CD4-positive, alpha-beta memory T cell (primary cell): ENCODE measurements around the gene PEPD. TPM values are rescaled to one million over a fixed set of nuclear protein-coding genes. Genes with fewer than 3 reads are reported as not detected.
A peak's percentile ranks its signal among the peaks of the same experiment; 100 is the strongest.

Source experiments
- CTCF ChIA-PET: fragments of 350-600 bp; sonication (Branson Sonifier 250); formaldehyde crosslinking; loops from one replicate; lab custom pipeline; 2021; ENCODE audit warnings: inconsistent platforms; ENCODE audit not compliant: partially characterized antibody; lab: Charles Lee
- POLR2A ChIA-PET: fragments of 350-600 bp; sonication (Branson Sonifier 250); formaldehyde crosslinking; loops from one replicate; lab custom pipeline; 2021; ENCODE audit not compliant: partially characterized antibody; lab: Charles Lee
- DNase-seq, 5 donors: peaks; one replicate each; pipeline versions ENCODE4 v3.0.0 to v3.0.0-alpha.2; 2020 to 2022; ENCODE audit warnings: mixed read lengths in 1 of 5
- H3K27ac ChIP-seq: one replicate; pipeline ENCODE4 v1.7.0; 2013; ENCODE audit warnings: low read depth, low read length
- H3K27me3 ChIP-seq: 2 replicates; pipeline ENCODE4 v1.7.0; 2013; ENCODE audit warnings: mild to moderate bottlenecking, low read length, moderate library complexity; ENCODE audit not compliant: insufficient read depth
- H3K36me3 ChIP-seq: 2 replicates; pipeline ENCODE4 v1.7.0; 2013; ENCODE audit warnings: mild to moderate bottlenecking, low read length, moderate library complexity; ENCODE audit not compliant: insufficient read depth
- H3K4me1 ChIP-seq: 2 replicates; pipeline ENCODE4 v1.7.0; 2013; ENCODE audit warnings: mild to moderate bottlenecking, low read length, moderate library complexity; ENCODE audit not compliant: insufficient read depth
- H3K4me3 ChIP-seq, 2 donors: one replicate each; pipeline ENCODE4 v1.7.0; 2013; ENCODE audit warnings: low read length in 2 of 2, mild to moderate bottlenecking in 1 of 2
- H3K9me3 ChIP-seq, 2 donors: one replicate each; pipeline ENCODE4 v1.7.0; 2013; ENCODE audit warnings: low read length in 2 of 2, control low read depth in 1 of 2; ENCODE audit not compliant: control insufficient read depth in 1 of 2
- H3K27ac Mint-ChIP-seq, 7 donors: one replicate each; pipeline ENCODE4 v1.8.0; 2020 to 2021; ENCODE audit warnings: mixed read lengths in 7 of 7, mild to moderate bottlenecking in 6 of 7, inconsistent platforms in 3 of 7, moderate library complexity in 3 of 7
- H3K27me3 Mint-ChIP-seq, 2 donors: one replicate each; pipeline ENCODE4 v1.8.0; 2020 to 2021; ENCODE audit warnings: mixed read lengths in 2 of 2
- H3K36me3 Mint-ChIP-seq, 2 donors: one replicate each; pipeline ENCODE4 v1.8.0; 2020 to 2021; ENCODE audit warnings: mixed read lengths in 2 of 2, inconsistent platforms in 1 of 2, mild to moderate bottlenecking in 1 of 2
- H3K4me1 Mint-ChIP-seq, 4 donors: one replicate each; pipeline ENCODE4 v1.8.0; 2020 to 2021; ENCODE audit warnings: mixed read lengths in 4 of 4, mild to moderate bottlenecking in 1 of 4
- H3K4me3 Mint-ChIP-seq, 8 donors: one replicate each; pipeline ENCODE4 v1.8.0; 2020 to 2021; ENCODE audit warnings: mixed read lengths in 8 of 8, mild to moderate bottlenecking in 7 of 8, moderate library complexity in 6 of 8, inconsistent platforms in 3 of 8
- H3K9me3 Mint-ChIP-seq, 8 donors: one replicate each; pipeline ENCODE4 v1.8.0; 2020 to 2021; ENCODE audit warnings: mixed read lengths in 8 of 8, mild to moderate bottlenecking in 5 of 8, inconsistent platforms in 3 of 8, moderate library complexity in 1 of 8
- intact Hi-C: fragments of 100-400 bp; cut with micrococcal nuclease; formaldehyde crosslinking; loops from one replicate; pipeline ENCODE4 v1.15.1; 2023
- polyA plus RNA-seq, 2 donors: library from polyadenylated mRNA; unstranded; fragments of 300-500 nt; fragmentation: Illumina TruSeq; gene quantifications; one replicate each; pipeline ENCODE4 v1.2.3, GENCODE V29; 2021
- total RNA-seq, 2 experiments: library from RNA; stranded (reverse); gene quantifications; one replicate each; pipeline ENCODE4 v1.2.3, GENCODE V29; 2021

PEPD gene
- total and polyA plus RNA-seq, 4 experiments from 2014 or later = 27.6 to 213 (median 77.8) TPM

GRCh38 chr19:33507021-33507956 lies 14.3 kb downstream of the PEPD start:
- intact Hi-C loops = no loop called here
- Histone ChIP-seq H3K27me3 (no peaks in the 10 kb centered on the region), H3K4me1 (no peaks in the 10 kb centered on the region), H3K9me3 (no peaks in the 10 kb centered on the region), H3K36me3 (no peaks in the 10 kb centered on the region), H3K27ac (no peak overlapping the region), H3K4me3 (no peak overlapping the region)
- H3K27ac Mint-ChIP-seq = no peak overlapping the region
- H3K9me3 Mint-ChIP-seq = peaks cover 0 to 1% (median 0%) of the 10 kb centered on the region in 8 donors
- H3K4me1 Mint-ChIP-seq = peaks cover 2 to 14% (median 7%) of the 10 kb centered on the region in 4 donors
- H3K36me3 Mint-ChIP-seq = peaks cover 13 to 20% of the 10 kb centered on the region in 2 donors
- H3K27me3 Mint-ChIP-seq = no peaks in the 10 kb centered on the region
- no peak overlapping the region for H3K4me3 Mint-ChIP-seq
- ChIA-PET CTCF (interaction anchor here (1.3 kb wide), 1 partner anchor 91 kb away, joined by 3 read pairs; no protein-coding TSS in a partner anchor), POLR2A (no interaction called here)
- DNase-seq = no peak

- H3K9me3 Mint-ChIP-seq = peaks cover 0 to 1% (median 0%) of the 10 kb centered on the region in 8 donors
- Histone ChIP-seq H3K4me3 (no peak overlapping the region), H3K36me3 (no peaks in the 10 kb centered on the region), H3K27me3 (no peaks in the 10 kb centered on the region), H3K27ac (no peak overlapping the region), H3K9me3 (no peaks in the 10 kb centered on the region), H3K4me1 (no peaks in the 10 kb centered on the region)
- H3K4me3 Mint-ChIP-seq = no peak overlapping the region
- intact Hi-C loops = no loop called here
- H3K27me3 Mint-ChIP-seq = no peaks in the 10 kb centered on the region
- CTCF ChIA-PET = no interaction called here
- POLR2A ChIA-PET = no interaction called here
- H3K27ac Mint-ChIP-seq = peak overlapping the region in 2 of 7 donors; percentile 83 to 86
- peaks cover 2 to 14% (median 6%) of the 10 kb centered on the region in 4 donors for H3K4me1 Mint-ChIP-seq
- DNase-seq = no peak
- peaks cover 13 to 19% of the 10 kb centered on the region in 2 donors for H3K36me3 Mint-ChIP-seq
Observed at GRCh38 chr19:33506498-33506897, 15.1 kb downstream of the PEPD start.

GRCh38 chr19:33505823-33506222 lies 15.8 kb downstream of the PEPD start:
- Mint-ChIP-seq H3K4me1 (peaks cover 0 to 14% (median 6%) of the 10 kb centered on the region in 4 donors), H3K9me3 (peaks cover 0 to 1% (median 0%) of the 10 kb centered on the region in 8 donors), H3K4me3 (no peak overlapping the region), H3K36me3 (peaks cover 12 to 13% of the 10 kb centered on the region in 2 donors), H3K27ac (peak overlapping the region in 3 of 7 donors; percentile 54 to 75 (median 60)), H3K27me3 (no peaks in the 10 kb centered on the region)
- H3K4me1 ChIP-seq = no peaks in the 10 kb centered on the region
- no peaks in the 10 kb centered on the region for H3K36me3 ChIP-seq
- ChIA-PET CTCF (no interaction called here), POLR2A (no interaction called here)
- H3K9me3 ChIP-seq = no peaks in the 10 kb centered on the region
- intact Hi-C loops = no loop called here
- DNase-seq = no peak
- no peak overlapping the region for H3K4me3 ChIP-seq
- H3K27me3 ChIP-seq = no peaks in the 10 kb centered on the region
- H3K27ac ChIP-seq = no peak overlapping the region

GRCh38 chr19:33505148-33505547 lies 16.4 kb downstream of the PEPD start:
- Histone ChIP-seq H3K27ac (no peak overlapping the region), H3K4me1 (no peaks in the 10 kb centered on the region), H3K36me3 (no peaks in the 10 kb centered on the region), H3K4me3 (no peak overlapping the region), H3K27me3 (no peaks in the 10 kb centered on the region), H3K9me3 (no peaks in the 10 kb centered on the region)
- no peak for DNase-seq
- H3K4me1 Mint-ChIP-seq = peaks cover 0 to 14% (median 6%) of the 10 kb centered on the region in 4 donors
- H3K27me3 Mint-ChIP-seq = no peaks in the 10 kb centered on the region
- H3K36me3 Mint-ChIP-seq = peaks cover 13% of the 10 kb centered on the region in 2 donors
- H3K27ac Mint-ChIP-seq = no peak overlapping the region
- no peak overlapping the region for H3K4me3 Mint-ChIP-seq
- intact Hi-C loops = no loop called here
- POLR2A ChIA-PET = no interaction called here
- peaks cover 0 to 1% (median 0%) of the 10 kb centered on the region in 8 donors for H3K9me3 Mint-ChIP-seq
- CTCF ChIA-PET = no interaction called here

GRCh38 chr19:33504058-33504444 lies 17.5 kb downstream of the PEPD start:
- ChIA-PET POLR2A (no interaction called here), CTCF (no interaction called here)
- H3K36me3 Mint-ChIP-seq = peaks cover 13 to 17% of the 10 kb centered on the region in 2 donors
- peaks cover 4% of the 10 kb centered on the region for H3K36me3 ChIP-seq
- peak overlapping the region in 1 of 7 donors; percentile 3 for H3K27ac Mint-ChIP-seq
- H3K4me1 ChIP-seq = no peaks in the 10 kb centered on the region
- H3K4me3 Mint-ChIP-seq = no peak overlapping the region
- no peaks in the 10 kb centered on the region for H3K9me3 ChIP-seq
- DNase-seq = no peak
- no peaks in the 10 kb centered on the region for H3K9me3 Mint-ChIP-seq
- no peak overlapping the region for H3K4me3 ChIP-seq
- no peaks in the 10 kb centered on the region for H3K27me3 ChIP-seq
- H3K27ac ChIP-seq = no peak overlapping the region
- H3K4me1 Mint-ChIP-seq = peaks cover 0 to 14% (median 6%) of the 10 kb centered on the region in 4 donors
- intact Hi-C loops = no loop called here
- H3K27me3 Mint-ChIP-seq = no peaks in the 10 kb centered on the region

GRCh38 chr19:33503433-33504057 lies 18.0 kb downstream of the PEPD start:
- no peaks in the 10 kb centered on the region for H3K4me1 ChIP-seq
- CTCF ChIA-PET = no interaction called here

GRCh38 chr19:33503030-33503429 lies 18.6 kb downstream of the PEPD start:
- no peak overlapping the region for H3K4me3 Mint-ChIP-seq
- DNase-seq = no peak
- H3K27ac ChIP-seq = no peak overlapping the region
- peaks cover 0 to 14% (median 6%) of the 10 kb centered on the region in 4 donors for H3K4me1 Mint-ChIP-seq
- CTCF ChIA-PET = no interaction called here
- no peaks in the 10 kb centered on the region for H3K27me3 ChIP-seq
- no peaks in the 10 kb centered on the region for H3K27me3 Mint-ChIP-seq
- H3K36me3 Mint-ChIP-seq = peaks cover 17 to 19% of the 10 kb centered on the region in 2 donors
- peaks cover 6% of the 10 kb centered on the region for H3K36me3 ChIP-seq
- no peaks in the 10 kb centered on the region for H3K9me3 Mint-ChIP-seq
- POLR2A ChIA-PET = no interaction called here
- peak overlapping the region in 1 of 7 donors; percentile 52 for H3K27ac Mint-ChIP-seq
- H3K9me3 ChIP-seq = no peaks in the 10 kb centered on the region
- no peaks in the 10 kb centered on the region for H3K4me1 ChIP-seq
- intact Hi-C loops = no loop called here
- no peak overlapping the region for H3K4me3 ChIP-seq

More at GRCh38 chr19:33503433-33504057, 18.0 kb downstream of the PEPD start:
- Mint-ChIP-seq H3K4me3 (no peak overlapping the region), H3K9me3 (no peaks in the 10 kb centered on the region), H3K27me3 (no peaks in the 10 kb centered on the region), H3K27ac (peak overlapping the region in 1 of 7 donors; percentile 3), H3K36me3 (peaks cover 14 to 16% of the 10 kb centered on the region in 2 donors), H3K4me1 (peaks cover 0 to 14% (median 6%) of the 10 kb centered on the region in 4 donors)
- Histone ChIP-seq H3K9me3 (no peaks in the 10 kb centered on the region), H3K27me3 (no peaks in the 10 kb centered on the region), H3K36me3 (peaks cover 6% of the 10 kb centered on the region), H3K27ac (no peak overlapping the region), H3K4me3 (no peak overlapping the region)
- intact Hi-C loops = no loop called here
- POLR2A ChIA-PET = no interaction called here
- no peak for DNase-seq
